Measurements from ENCODE around the gene POLR2E. TPM values are rescaled to one million over a fixed set of nuclear protein-coding genes. Genes with fewer than 3 reads are reported as not detected.
A peak's percentile ranks its signal among the peaks of the same experiment; 100 is the strongest.

Gene POLR2E
- total and polyA plus RNA-seq, 9 of the 15 experiments (the other 6 are each of a cell fraction or from before 2014, with no cell fraction given) = 3.4 to 413 (median 244) TPM

- TF ChIP-seq ARID3A (IDR thresholded peaks at IDR 0.05; ENCODE audit: borderline replicate concordance, low read depth, low read length) (peak; percentile 73; the same call in 1 of the 2 replicates), DNMT1 (IDR thresholded peaks at IDR 0.05) (no peak), LCOR (CRISPR knock-in tag; IDR thresholded peaks at IDR 0.05) (0 out of 2 replicates have a peak, but pooled peaks have one; percentile 8), DEAF1 (CRISPR knock-in tag; IDR thresholded peaks at IDR 0.05) (no peak), NRF1 (conservative IDR thresholded peaks at IDR 0.05 in 1 of 2, IDR thresholded peaks at IDR 0.05 in 1 of 2) (peak; percentile 53 to 60; a peak in 3 of 4 replicates), ZNF311 (CRISPR knock-in tag; IDR thresholded peaks at IDR 0.05) (no peak), ZNF184 (CRISPR knock-in tag; IDR thresholded peaks at IDR 0.05) (no peak), RAD21 (CRISPR knock-in tag; conservative IDR thresholded peaks at IDR 0.05 in 1 of 2, IDR thresholded peaks at IDR 0.05 in 1 of 2) (no peak), ZNF316 (IDR thresholded peaks at IDR 0.05) (no peak), DIDO1 (tag; IDR thresholded peaks at IDR 0.05; ENCODE audit: low read depth) (no peak), GABPA (tag; conservative IDR thresholded peaks at IDR 0.05; ENCODE audit: low read depth) (no peak), ZNF764 (CRISPR knock-in tag; IDR thresholded peaks at IDR 0.05; ENCODE audit: low read depth) (no peak), ZNF431 (CRISPR knock-in tag; IDR thresholded peaks at IDR 0.05) (no peak), CHD1 (IDR thresholded peaks at IDR 0.05; ENCODE audit: low read length) (no peak), ZNF212 (CRISPR knock-in tag; IDR thresholded peaks at IDR 0.05) (no peak), RHOXF2B (CRISPR knock-in tag; conservative IDR thresholded peaks at IDR 0.05) (no peak), THAP7 (CRISPR knock-in tag; IDR thresholded peaks at IDR 0.05) (no peak), RAD51 (IDR thresholded peaks at IDR 0.05; ENCODE audit: borderline replicate concordance, low read depth) (no peak), HIVEP1 (CRISPR knock-in tag; IDR thresholded peaks at IDR 0.05) (no peak), ZNF121 (CRISPR knock-in tag; conservative IDR thresholded peaks at IDR 0.05) (no peak)
Observed at GRCh38 chr19:1045247-1045603, 50.0 kb downstream of the POLR2E start (continued).

Measured in K562 (cell line).